ENCODE measurements around the gene CNNM2. TPM values are rescaled to one million over a fixed set of nuclear protein-coding genes. Genes with fewer than 3 reads are reported as not detected.

The CNNM2 gene
- total and polyA plus RNA-seq, 4 donors: 3.0 to 18.3 (median 7.8) TPM

DNA sequence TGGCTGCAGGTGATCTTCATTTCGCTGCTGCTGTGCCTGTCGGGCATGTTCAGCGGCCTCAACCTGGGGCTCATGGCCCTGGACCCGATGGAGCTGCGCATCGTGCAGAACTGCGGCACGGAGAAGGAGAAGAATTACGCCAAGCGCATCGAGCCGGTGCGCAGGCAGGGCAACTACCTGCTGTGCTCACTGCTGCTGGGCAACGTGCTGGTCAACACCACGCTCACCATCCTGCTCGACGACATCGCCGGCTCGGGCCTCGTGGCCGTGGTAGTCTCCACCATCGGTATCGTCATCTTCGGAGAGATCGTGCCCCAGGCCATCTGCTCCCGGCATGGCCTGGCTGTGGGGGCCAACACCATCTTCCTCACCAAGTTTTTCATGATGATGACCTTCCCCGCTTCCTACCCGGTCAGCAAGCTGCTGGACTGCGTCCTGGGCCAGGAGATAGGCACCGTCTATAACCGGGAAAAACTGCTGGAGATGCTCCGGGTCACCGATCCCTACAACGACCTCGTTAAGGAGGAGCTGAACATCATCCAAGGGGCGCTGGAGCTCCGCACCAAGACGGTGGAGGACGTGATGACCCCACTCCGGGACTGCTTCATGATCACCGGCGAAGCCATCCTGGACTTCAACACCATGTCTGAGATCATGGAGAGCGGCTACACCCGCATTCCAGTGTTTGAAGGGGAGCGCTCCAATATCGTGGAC, 1.3 kb downstream of the CNNM2 start:
- Histone ChIP-seq H3K36me3 (ENCODE audit: control insufficient read depth in 4 of 4, insufficient read depth in 4 of 4, low read length in 4 of 4) (no peaks in the 10 kb centered on the region), H3K27ac (ENCODE audit: low read depth in 1 of 2, low read length in 1 of 2) (no peak overlapping the region), H3K9me3 (ENCODE audit: control insufficient read depth in 4 of 4, insufficient read depth in 3 of 4, low read length in 3 of 4) (no peaks in the 10 kb centered on the region), H3K9ac (ENCODE audit: insufficient read depth in 1 of 2, low read length in 2 of 2) (no peak overlapping the region), H3K4me1 (ENCODE audit: control insufficient read depth in 5 of 5, insufficient read depth in 5 of 5, low read length in 5 of 5) (peaks cover 8 to 38% (median 11%) of the 10 kb centered on the region in 5 donors), H3K27me3 (ENCODE audit: control insufficient read depth in 3 of 3, insufficient read depth in 3 of 3, low read length in 2 of 3) (peaks cover 0 to 6% (median 0%) of the 10 kb centered on the region in 3 donors), H3K4me3 (peak overlapping the region; percentile 97)
- 32 to 35% methylated on average over 46 to 47 of the region's 47 CpGs for WGBS, 2 donors
- TF ChIP-seq, protein P1, sequence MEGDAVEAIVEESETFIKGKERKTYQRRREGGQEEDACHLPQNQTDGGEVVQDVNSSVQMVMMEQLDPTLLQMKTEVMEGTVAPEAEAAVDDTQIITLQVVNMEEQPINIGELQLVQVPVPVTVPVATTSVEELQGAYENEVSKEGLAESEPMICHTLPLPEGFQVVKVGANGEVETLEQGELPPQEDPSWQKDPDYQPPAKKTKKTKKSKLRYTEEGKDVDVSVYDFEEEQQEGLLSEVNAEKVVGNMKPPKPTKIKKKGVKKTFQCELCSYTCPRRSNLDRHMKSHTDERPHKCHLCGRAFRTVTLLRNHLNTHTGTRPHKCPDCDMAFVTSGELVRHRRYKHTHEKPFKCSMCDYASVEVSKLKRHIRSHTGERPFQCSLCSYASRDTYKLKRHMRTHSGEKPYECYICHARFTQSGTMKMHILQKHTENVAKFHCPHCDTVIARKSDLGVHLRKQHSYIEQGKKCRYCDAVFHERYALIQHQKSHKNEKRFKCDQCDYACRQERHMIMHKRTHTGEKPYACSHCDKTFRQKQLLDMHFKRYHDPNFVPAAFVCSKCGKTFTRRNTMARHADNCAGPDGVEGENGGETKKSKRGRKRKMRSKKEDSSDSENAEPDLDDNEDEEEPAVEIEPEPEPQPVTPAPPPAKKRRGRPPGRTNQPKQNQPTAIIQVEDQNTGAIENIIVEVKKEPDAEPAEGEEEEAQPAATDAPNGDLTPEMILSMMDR (IDR thresholded peaks at IDR 0.05; ENCODE audit: control extremely low read depth, extremely low read depth): no peak
- DNase-seq (peak; percentile 22 to 35 (median 23)), ATAC-seq (ENCODE audit: insufficient read depth, low FRiP score) (no peak)

GRCh38 chr10:102919992-102920739, 2.1 kb downstream of the CNNM2 start:
- H3K4me3 ChIP-seq: no peak overlapping the region
- no peaks in the 10 kb centered on the region for H3K9me3 ChIP-seq (ENCODE audit: control insufficient read depth in 4 of 4, insufficient read depth in 3 of 4, low read length in 3 of 4)
- 62 to 80% methylated on average over 9 of the region's 9 CpGs for WGBS, 2 donors
- DNase-seq (peak in 1 of 3 donors; percentile 9), ATAC-seq (ENCODE audit: insufficient read depth, low FRiP score) (no peak)
- TF ChIP-seq, protein P1 (IDR thresholded peaks at IDR 0.05; ENCODE audit: control extremely low read depth, extremely low read depth): no peak
- no peak overlapping the region for H3K27ac ChIP-seq (ENCODE audit: low read depth in 1 of 2, low read length in 1 of 2)
- H3K27me3 ChIP-seq (ENCODE audit: control insufficient read depth in 3 of 3, insufficient read depth in 3 of 3, low read length in 2 of 3): peaks cover 0 to 6% (median 0%) of the 10 kb centered on the region in 3 donors
- peaks cover 8 to 38% (median 11%) of the 10 kb centered on the region in 5 donors for H3K4me1 ChIP-seq (ENCODE audit: control insufficient read depth in 5 of 5, insufficient read depth in 5 of 5, low read length in 5 of 5)
- H3K36me3 ChIP-seq (ENCODE audit: control insufficient read depth in 4 of 4, insufficient read depth in 4 of 4, low read length in 4 of 4): no peaks in the 10 kb centered on the region
- H3K9ac ChIP-seq (ENCODE audit: insufficient read depth in 1 of 2, low read length in 2 of 2): peak overlapping the region in 1 of 2 donors; percentile 56

GRCh38 chr10:102923601-102924000, 5.5 kb downstream of the CNNM2 start:
- Histone ChIP-seq H3K36me3 (ENCODE audit: control insufficient read depth in 4 of 4, insufficient read depth in 4 of 4, low read length in 4 of 4) (peaks cover 0 to 3% (median under 1%) of the 10 kb centered on the region in 4 donors), H3K9ac (ENCODE audit: insufficient read depth in 1 of 2, low read length in 2 of 2) (peak overlapping the region in 1 of 2 donors; percentile 16), H3K9me3 (ENCODE audit: control insufficient read depth in 4 of 4, insufficient read depth in 3 of 4, low read length in 3 of 4) (no peaks in the 10 kb centered on the region), H3K4me1 (ENCODE audit: control insufficient read depth in 5 of 5, insufficient read depth in 5 of 5, low read length in 5 of 5) (peaks cover 8 to 35% (median 11%) of the 10 kb centered on the region in 5 donors), H3K27me3 (ENCODE audit: control insufficient read depth in 3 of 3, insufficient read depth in 3 of 3, low read length in 2 of 3) (peaks cover 0 to 6% (median 0%) of the 10 kb centered on the region in 3 donors), H3K27ac (ENCODE audit: low read depth in 1 of 2, low read length in 1 of 2) (no peak overlapping the region), H3K4me3 (no peak overlapping the region)
- TF ChIP-seq, protein P1 (IDR thresholded peaks at IDR 0.05; ENCODE audit: control extremely low read depth, extremely low read depth): no peak
- DNase-seq: peak in 2 of 3 donors; percentile 76 to 80
- no peak for ATAC-seq (ENCODE audit: insufficient read depth, low FRiP score)
